Measurements from ENCODE around the gene ZNF518B.

ZNF518B gene

GRCh38 chr4:10470505-10470904 lies 13.3 kb upstream of the ZNF518B start:
- DNase-seq (ENCODE audit: low read depth), result no peak
- no peak for TF ChIP-seq CTCF (conservative IDR thresholded peaks at IDR 0.05; ENCODE audit: low read depth, low read length)
- H3K4me3 ChIP-seq (ENCODE audit: low read depth, low read length), result no peak overlapping the region

GRCh38 chr4:10466161-10466560 lies 8.9 kb upstream of the ZNF518B start:
- no peak for TF ChIP-seq CTCF (conservative IDR thresholded peaks at IDR 0.05; ENCODE audit: low read depth, low read length)
- H3K4me3 ChIP-seq (ENCODE audit: low read depth, low read length), result no peak overlapping the region
- DNase-seq (ENCODE audit: low read depth), result no peak

GRCh38 chr4:10462876-10463275 lies 5.7 kb upstream of the ZNF518B start:
- no peak for DNase-seq (ENCODE audit: low read depth)
- TF ChIP-seq CTCF (conservative IDR thresholded peaks at IDR 0.05; ENCODE audit: low read depth, low read length), result no peak

GRCh38 chr4:10461850-10462400 lies 4.7 kb upstream of the ZNF518B start:
- no peak for TF ChIP-seq CTCF (conservative IDR thresholded peaks at IDR 0.05; ENCODE audit: low read depth, low read length)
- no peak for DNase-seq (ENCODE audit: low read depth)
- no peak overlapping the region for H3K4me3 ChIP-seq (ENCODE audit: low read depth, low read length)

More at GRCh38 chr4:10462876-10463275, 5.7 kb upstream of the ZNF518B start:
- no peak overlapping the region for H3K4me3 ChIP-seq (ENCODE audit: low read depth, low read length)

GRCh38 chr4:10461091-10461849 lies 4.0 kb upstream of the ZNF518B start:
- DNase-seq (ENCODE audit: low read depth), result peak; percentile 74
- H3K4me3 ChIP-seq (ENCODE audit: low read depth, low read length), result peak overlapping the region; percentile 49
- peak; percentile 52 for TF ChIP-seq CTCF (conservative IDR thresholded peaks at IDR 0.05; ENCODE audit: low read depth, low read length)

- TF ChIP-seq CTCF (conservative IDR thresholded peaks at IDR 0.05; ENCODE audit: low read depth, low read length), result no peak
- DNase-seq (ENCODE audit: low read depth), result no peak
- H3K4me3 ChIP-seq (ENCODE audit: low read depth, low read length), result no peak overlapping the region
Observed at GRCh38 chr4:10460313-10461047, 3.3 kb upstream of the ZNF518B start.
